Measurements from ENCODE around the gene HYAL3. TPM values are rescaled to one million over a fixed set of nuclear protein-coding genes. Genes with fewer than 3 reads are reported as not detected.

The HYAL3 gene
- total RNA-seq, 2 donors from 2014 or later, result 0.99 to 2.3 TPM

- DNase-seq, result no peak
- peaks cover 0 to 4% of the 10 kb centered on the region in 2 donors for H3K36me3 ChIP-seq (replicated peaks in 1 of 2; ENCODE audit: insufficient read depth in 1 of 2, low read depth in 2 of 2)
- H3K27ac ChIP-seq, result peak overlapping the region; percentile 91 to 99 (median 98)
- H3K4me3 ChIP-seq, result peak overlapping the region; percentile 75 to 96
- TF ChIP-seq CTCF (IDR thresholded peaks at IDR 0.05), result peak in 1 of 7 experiments; percentile 10
- TF ChIP-seq POLR2A (IDR thresholded peaks at IDR 0.05), result no peak
- H3K27me3 ChIP-seq, result no peaks in the 10 kb centered on the region
- ATAC-seq, result peak; percentile 5
- 0 to 1% methylated on average over 7 to 23 of the region's 31 CpGs for WGBS, 2 donors
- intact Hi-C loops (cut with DNase I), result no loop called here
- peaks cover 48% of the 10 kb centered on the region for H3K4me1 ChIP-seq
- H3K9me3 ChIP-seq, result no peaks in the 10 kb centered on the region
These were observed 37.4 kb upstream of the HYAL3 start for GRCh38 chr3:50336452-50337174.

- no peaks in the 10 kb centered on the region for H3K9me3 ChIP-seq
- 58 to 69% methylated on average over 5 of the region's 5 CpGs for WGBS, 2 donors
- peaks cover 48% of the 10 kb centered on the region for H3K4me1 ChIP-seq
- H3K4me3 ChIP-seq, result no peak overlapping the region
- H3K36me3 ChIP-seq (replicated peaks in 1 of 2; ENCODE audit: insufficient read depth in 1 of 2, low read depth in 2 of 2), result peaks cover 7 to 23% of the 10 kb centered on the region in 2 donors
- H3K27me3 ChIP-seq, result no peaks in the 10 kb centered on the region
- intact Hi-C loops (cut with DNase I), result no loop called here
- DNase-seq (no peak), ATAC-seq (no peak)
- no peak for TF ChIP-seq POLR2A (IDR thresholded peaks at IDR 0.05)
- TF ChIP-seq CTCF (IDR thresholded peaks at IDR 0.05), result no peak
- peak overlapping the region; percentile 30 to 99 (median 94) for H3K27ac ChIP-seq
These were observed 35.3 kb upstream of the HYAL3 start for GRCh38 chr3:50334339-50335075.

GRCh38 chr3:50333744-50334328 is 34.6 kb upstream of the HYAL3 start:
- Histone ChIP-seq H3K27ac (peak overlapping the region; percentile 30 to 99 (median 94)), H3K4me1 (peaks cover 53% of the 10 kb centered on the region), H3K9me3 (no peaks in the 10 kb centered on the region), H3K36me3 (replicated peaks in 1 of 2; ENCODE audit: insufficient read depth in 1 of 2, low read depth in 2 of 2) (peaks cover 7 to 23% of the 10 kb centered on the region in 2 donors), H3K4me3 (no peak overlapping the region), H3K27me3 (no peaks in the 10 kb centered on the region)
- TF ChIP-seq CTCF (IDR thresholded peaks at IDR 0.05) (no peak), POLR2A (IDR thresholded peaks at IDR 0.05) (peak in 2 of 3 donors; percentile 13 to 19)
- no peak for DNase-seq
- no peak for ATAC-seq
- intact Hi-C loops (cut with DNase I), result no loop called here
- WGBS, 2 donors, result 58 to 64% methylated on average over 12 of the region's 12 CpGs

- peaks cover 59% of the 10 kb centered on the region for H3K4me1 ChIP-seq
- peaks cover 7 to 23% of the 10 kb centered on the region in 2 donors for H3K36me3 ChIP-seq (replicated peaks in 1 of 2; ENCODE audit: insufficient read depth in 1 of 2, low read depth in 2 of 2)
- H3K9me3 ChIP-seq, result no peaks in the 10 kb centered on the region
- H3K27ac ChIP-seq, result no peak overlapping the region
- ATAC-seq (no peak), DNase-seq (no peak)
- no peaks in the 10 kb centered on the region for H3K27me3 ChIP-seq
- intact Hi-C loops (cut with DNase I), result no loop called here
- 93 to 97% methylated on average over 6 to 19 of the region's 19 CpGs for WGBS, 2 donors
- TF ChIP-seq POLR2A (IDR thresholded peaks at IDR 0.05) (no peak), CTCF (IDR thresholded peaks at IDR 0.05) (no peak)
- H3K4me3 ChIP-seq, result no peak overlapping the region
These were observed 32.2 kb upstream of the HYAL3 start for GRCh38 chr3:50331364-50331907.
